Measurements from ENCODE around the gene SF3A2.
"Not testable (repeated sequence)": the region's sequence is repeated elsewhere in the genome, so short reads cannot be mapped to it uniquely, and the experiment has no call there.

SF3A2 gene

GRCh38 chr19:2277138-2277537 is 40.5 kb downstream of the SF3A2 start:
- no peak for DNase-seq

GRCh38 chr19:2278459-2279158 is 42.0 kb downstream of the SF3A2 start:
- no peak for DNase-seq

GRCh38 chr19:2280633-2281264 is 44.1 kb downstream of the SF3A2 start:
- no peak for DNase-seq

DNA sequence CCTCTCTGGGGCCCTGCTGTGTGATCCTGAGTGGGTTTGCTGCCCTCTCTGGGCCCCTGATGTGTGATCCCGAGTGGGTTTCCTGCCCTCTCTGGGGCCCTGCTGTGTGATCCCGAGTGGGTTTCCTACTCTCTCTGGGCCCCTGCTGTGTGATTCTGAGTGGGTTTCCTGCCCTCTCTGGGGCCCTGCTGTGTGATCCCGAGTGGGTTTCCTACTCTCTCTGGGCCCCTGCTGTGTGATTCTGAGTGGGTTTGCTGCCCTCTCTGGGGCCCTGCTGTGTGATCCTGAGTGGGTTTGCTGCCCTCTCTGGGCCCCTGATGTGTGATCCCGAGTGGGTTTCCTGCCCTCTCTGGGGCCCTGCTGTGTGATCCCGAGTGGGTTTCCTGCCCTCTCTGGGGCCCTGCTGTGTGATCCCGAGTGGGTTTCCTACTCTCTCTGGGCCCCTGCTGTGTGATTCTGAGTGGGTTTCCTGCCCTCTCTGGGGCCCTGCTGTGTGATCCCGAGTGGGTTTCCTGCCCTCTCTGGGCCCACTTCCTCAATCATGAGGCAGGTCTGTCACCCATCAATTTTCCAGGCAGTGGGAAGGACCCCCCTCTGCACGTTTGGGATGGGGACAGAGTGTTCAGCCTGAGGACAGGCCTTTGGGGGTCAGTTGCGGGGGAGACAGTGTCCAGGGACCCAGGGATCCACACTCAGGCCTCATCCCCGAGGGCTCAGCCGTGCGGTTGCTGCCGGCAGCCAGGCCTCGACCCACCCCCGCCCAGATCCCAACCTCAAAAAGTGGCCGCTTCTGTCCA is 44.8 kb downstream of the SF3A2 start:
- not testable (repeated sequence) for DNase-seq

DNA sequence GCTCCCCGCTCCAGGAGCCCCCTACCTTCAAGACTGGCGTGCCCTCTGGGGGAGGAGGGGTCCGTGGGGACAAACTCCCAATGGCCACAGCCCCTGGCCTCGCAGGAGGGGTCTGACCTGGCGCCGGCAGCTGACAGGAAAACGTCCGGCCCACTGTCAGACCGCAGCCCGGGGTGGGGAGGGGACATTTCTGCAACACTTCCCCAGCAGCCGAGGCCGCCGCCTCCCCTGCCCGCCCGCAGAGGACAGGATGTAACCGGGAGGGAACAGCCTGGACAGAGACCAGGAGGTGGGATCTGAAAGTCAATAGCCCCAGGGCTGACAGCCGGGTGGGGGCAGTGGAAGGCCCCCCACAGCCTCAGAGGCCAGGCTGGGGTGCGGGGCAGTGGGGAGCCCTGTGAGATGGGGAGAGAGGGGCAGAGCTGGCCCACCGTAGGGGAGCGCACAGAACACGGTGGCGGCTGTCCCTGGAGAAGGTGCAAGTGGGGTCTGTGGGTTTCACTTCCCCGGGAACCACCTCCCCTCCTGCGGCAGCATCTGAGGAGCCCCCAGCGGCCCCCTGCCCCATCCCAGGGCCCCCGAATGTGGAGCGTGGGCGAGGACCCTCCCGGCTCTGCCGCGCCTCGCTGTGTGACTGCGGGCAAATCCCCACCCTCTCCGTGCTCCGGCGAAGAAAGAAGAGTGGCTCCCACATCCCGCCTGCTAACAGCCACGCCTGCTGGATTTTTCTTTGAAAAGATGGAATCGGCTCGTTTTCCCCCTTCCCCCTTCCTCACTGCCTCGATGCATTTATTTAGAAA is 45.6 kb downstream of the SF3A2 start, which contains the start of gene PEAK3:
Gene PEAK3, minus strand, starts transcription at position 114 of the 800 bp plus-strand sequence. CDS start 1,244 bp downstream, outside the sequence.
- no peak for DNase-seq

DNA sequence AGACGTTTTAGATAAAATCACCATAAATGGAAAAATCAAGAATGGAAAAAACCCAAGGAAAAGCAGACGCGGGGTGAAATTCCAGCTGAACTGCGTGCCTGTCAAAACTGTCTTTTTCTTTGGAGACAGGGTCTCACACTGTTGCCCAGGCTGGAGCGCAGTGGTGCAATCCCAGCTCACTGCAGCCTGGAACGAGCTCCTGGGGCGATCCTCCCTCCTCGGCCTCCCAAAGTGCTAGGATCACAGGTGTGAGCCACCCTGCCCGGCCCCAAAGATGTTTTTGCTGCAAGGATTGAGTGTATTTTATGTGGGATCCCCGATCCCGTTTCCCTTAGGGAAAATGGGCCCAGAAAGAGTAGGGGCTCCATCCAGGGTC is 46.2 kb downstream of the SF3A2 start:
- DNase-seq: no peak

- DNase-seq: no peak
Observed at GRCh38 chr19:2283835-2284507, 47.3 kb downstream of the SF3A2 start.

DNA sequence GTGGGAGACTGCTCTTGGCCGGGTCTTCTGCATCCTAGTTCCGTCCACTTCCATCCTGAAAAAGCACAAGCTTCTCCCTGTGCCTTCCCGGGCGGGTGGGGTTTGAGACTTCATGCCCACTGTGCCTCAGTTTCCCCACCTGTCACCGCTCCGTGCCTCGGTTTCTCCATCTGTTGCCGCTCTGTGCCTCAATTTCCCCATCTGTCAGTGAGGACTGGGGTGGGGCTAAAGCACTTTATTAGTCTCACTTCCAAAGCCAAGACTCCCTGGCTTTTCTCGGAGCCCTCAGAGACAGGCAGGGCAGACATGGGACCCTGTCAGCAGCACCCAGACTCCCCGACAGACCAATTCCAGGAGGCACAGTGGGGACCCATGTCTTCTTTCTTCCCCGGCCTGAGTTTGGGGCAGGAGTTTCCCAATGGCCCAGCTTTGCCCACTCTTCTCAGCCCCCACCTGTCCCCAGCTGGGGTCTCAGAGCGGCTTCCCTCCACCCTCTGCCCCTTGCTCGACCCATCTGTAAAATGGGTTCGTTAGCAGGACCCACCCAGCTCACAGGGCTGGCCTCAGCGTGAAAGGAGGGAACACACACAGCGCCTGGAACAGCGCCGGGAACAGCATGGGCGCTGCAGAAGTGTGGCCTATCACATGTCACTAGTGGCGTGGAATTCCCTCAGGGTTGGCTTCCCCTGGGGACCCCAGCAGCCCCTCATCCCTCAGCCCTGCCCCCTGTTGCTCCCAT is 49.9 kb downstream of the SF3A2 start:
- no peak for DNase-seq

GRCh38 chr19:2287585-2288337 is 51.1 kb downstream of the SF3A2 start:
- DNase-seq: no peak

DNA sequence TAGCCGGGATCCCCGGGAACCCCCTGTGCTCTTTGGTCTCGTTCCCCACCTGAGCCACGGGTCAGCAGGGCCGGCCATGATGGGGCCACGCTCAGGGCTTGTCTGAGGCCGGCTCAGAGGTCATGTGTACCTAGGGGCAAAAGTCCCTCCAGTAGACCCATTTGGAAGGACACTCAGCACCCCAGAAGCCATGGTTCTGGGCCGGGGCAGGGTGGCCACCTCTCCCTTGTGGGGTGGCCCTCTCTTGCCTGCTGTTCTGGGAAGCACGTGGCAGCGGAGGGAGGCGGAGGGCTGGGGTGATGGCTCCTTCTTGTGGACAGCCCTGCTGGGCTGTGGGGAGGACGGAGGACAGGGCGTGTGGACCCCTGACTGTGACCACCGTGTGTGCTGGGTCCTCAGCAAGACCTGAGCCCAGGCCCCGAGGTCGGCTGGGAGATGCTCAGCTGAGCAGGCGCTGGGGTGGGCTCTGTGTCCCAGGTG is 51.8 kb downstream of the SF3A2 start:
- DNase-seq: no peak

- no peak for DNase-seq
Observed at GRCh38 chr19:2288818-2289713, 52.4 kb downstream of the SF3A2 start.

DNA sequence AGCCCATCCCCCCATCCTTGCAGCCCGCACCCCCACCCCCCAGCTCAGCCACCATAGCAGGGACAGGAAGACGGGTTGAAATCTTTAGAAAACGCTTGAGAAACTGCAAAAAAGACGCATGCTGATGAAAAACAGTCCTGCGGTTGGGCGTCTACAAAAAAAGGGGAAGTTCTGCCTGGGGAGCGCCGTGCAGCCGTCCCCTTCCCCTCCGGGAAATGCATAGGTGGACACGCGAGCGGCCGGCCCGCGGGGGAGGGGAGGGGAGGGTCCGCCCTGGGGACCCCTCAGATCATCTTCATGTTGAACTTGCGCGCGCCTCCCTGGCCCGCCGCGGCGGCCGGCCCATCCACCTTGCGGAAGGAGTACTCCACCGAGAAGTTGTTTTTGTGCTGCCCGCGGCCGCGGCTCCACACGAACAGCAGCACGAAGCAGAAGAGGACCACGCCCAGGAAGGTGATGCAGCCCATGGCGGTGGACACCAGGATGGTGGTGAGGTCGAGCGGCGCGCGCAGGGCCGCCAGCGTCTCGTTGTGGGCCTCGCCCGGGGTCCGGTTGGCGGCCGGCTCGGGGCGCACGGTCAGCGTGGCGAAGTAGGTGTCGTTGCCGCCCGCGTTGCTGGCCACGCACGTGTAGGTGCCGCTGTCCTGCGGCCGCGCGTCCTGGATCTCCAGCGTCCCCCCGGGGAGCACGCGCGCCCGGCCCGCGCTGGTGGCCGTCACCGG is 53.3 kb downstream of the SF3A2 start:
- DNase-seq: no peak

GRCh38 chr19:2290441-2291184 is 54.0 kb downstream of the SF3A2 start:
- DNase-seq: no peak

- no peak for DNase-seq
Observed at GRCh38 chr19:2291185-2291751, 54.6 kb downstream of the SF3A2 start.

GRCh38 chr19:2294687-2295335 is 58.2 kb downstream of the SF3A2 start:
- DNase-seq: no peak

DNA sequence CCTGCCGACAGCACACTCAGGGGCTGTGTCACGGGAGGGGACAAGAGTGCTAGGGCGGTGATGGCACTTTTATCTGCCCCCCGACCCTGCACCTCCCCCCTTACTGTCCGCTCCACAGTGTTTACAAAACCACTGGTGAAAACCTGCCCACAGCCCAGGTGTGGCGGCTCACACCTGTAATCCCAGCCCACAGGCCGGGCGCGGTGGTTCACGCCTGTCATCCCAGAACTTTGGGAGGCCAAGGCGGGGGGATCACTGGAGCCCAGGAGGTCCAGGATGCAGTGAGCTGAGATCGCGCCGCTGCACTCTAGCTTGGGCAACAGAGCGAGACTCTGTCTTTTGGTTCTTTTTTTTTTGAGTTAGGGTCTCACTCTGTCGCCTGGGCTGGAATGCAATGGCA is 59.5 kb downstream of the SF3A2 start:
- no peak for DNase-seq

Measured in NCI-H1092 treated with DMSO at 0.1 percent for 48 hours (cell line).